Activated CD4-positive, CD25-positive, alpha-beta regulatory T cell (primary cell): ENCODE measurements around the gene ACE.

Experiments used
- DNase-seq, 4 experiments: peaks; one replicate each; lab custom pipeline; 2025; lab: John Stamatoyannopoulos, UW

ACE gene

DNA sequence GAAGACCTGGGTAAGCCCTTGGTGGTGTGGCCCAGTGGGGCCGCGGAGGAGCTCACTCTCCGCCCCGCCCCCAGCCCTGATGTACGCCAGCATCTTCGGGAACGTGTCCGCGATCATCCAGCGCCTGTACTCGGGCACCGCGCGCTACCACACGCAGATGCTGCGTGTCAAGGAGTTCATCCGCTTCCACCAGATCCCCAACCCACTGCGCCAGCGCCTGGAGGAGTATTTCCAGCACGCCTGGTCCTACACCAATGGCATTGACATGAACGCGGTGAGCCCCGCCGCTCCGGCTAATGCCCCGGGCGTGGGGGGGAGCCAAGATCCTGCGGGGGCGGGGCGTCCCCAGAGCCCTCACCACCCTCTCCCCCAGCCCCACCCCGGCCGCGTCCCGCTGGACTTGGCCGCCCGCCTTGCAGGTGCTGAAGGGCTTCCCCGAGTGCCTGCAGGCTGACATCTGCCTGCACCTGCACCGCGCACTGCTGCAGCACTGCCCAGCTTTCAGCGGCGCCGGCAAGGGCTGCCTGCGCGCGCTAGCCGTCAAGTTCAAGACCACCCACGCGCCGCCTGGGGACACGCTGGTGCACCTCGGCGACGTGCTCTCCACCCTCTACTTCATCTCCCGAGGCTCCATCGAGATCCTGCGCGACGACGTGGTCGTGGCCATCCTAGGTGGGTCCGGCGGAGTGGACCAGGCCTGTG, 61.3 kb downstream of the ACE start:
- no peak for DNase-seq

DNA sequence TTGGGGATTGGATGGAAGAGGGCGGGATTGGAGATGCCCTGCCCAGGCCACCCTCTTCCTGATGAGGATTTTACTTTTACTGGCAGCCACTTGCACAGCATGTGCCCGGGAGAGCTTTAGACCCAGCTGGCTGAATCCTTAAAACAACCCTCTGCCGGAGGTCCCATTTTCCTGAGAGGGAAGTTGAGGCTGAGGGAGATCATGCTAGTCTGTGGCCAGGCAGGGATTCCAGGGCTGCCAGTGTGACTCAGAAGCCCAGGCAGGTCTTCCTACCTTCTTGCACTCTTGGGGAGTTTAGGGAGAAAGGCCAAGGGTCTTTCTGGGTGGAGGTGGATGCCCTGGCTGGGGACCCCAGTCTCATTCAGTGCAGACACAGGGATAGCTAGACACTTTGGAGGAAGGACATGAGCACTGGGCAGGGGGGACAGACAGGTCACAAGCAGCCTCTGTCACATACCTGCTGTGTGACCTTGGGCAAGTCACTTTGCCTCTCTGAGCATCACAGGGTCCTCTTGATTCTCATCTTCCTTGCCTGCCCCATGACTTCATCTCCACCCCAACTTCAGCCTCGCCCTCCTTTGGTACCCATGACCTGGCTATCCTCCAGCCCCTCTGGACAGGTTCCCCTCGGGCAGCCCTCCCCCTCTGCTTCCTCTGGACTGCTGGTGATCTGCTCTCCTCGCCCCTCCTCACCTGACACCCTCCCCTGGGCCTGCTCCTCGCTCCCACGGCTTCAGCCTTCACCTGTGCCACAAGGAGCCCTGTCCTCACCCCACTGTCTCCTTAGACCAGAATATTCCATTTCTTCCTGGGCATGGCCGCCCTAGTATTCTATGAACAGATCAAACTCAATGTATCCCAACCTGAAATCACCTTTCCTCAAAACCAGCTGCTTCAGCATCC, 62.1 kb downstream of the ACE start:
- DNase-seq: no peak

DNA sequence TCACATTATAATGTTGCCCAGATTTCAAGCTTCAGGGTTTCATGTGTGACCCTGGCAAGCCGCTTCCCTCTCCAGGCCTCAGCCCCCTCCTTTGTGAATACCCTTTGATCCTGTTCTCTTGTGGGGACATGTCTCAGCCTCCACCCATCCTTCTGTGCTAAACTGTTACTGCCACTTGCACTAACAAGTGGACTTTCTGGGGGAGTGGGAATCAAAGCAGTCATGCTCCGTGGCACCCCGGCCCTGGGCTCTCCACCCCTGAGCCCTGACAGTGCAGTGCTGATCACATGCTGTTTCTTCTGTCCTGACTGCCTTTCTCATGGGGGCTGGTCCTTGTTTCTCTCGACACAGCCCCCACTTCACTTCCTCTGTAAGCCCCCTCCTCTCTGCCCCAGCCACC, 63.7 kb downstream of the ACE start:
- DNase-seq: no peak

DNA sequence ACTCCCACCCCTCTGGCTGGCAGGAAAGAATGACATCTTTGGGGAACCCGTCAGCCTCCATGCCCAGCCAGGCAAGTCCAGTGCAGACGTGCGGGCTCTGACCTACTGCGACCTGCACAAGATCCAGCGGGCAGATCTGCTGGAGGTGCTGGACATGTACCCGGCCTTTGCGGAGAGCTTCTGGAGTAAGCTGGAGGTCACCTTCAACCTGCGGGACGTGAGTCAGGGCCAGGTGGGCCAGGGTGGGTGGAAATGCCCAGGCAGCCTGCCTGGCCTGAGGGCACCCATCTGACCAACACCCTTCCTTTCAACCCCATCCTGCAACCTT, 65.3 kb downstream of the ACE start:
- no peak for DNase-seq

DNA sequence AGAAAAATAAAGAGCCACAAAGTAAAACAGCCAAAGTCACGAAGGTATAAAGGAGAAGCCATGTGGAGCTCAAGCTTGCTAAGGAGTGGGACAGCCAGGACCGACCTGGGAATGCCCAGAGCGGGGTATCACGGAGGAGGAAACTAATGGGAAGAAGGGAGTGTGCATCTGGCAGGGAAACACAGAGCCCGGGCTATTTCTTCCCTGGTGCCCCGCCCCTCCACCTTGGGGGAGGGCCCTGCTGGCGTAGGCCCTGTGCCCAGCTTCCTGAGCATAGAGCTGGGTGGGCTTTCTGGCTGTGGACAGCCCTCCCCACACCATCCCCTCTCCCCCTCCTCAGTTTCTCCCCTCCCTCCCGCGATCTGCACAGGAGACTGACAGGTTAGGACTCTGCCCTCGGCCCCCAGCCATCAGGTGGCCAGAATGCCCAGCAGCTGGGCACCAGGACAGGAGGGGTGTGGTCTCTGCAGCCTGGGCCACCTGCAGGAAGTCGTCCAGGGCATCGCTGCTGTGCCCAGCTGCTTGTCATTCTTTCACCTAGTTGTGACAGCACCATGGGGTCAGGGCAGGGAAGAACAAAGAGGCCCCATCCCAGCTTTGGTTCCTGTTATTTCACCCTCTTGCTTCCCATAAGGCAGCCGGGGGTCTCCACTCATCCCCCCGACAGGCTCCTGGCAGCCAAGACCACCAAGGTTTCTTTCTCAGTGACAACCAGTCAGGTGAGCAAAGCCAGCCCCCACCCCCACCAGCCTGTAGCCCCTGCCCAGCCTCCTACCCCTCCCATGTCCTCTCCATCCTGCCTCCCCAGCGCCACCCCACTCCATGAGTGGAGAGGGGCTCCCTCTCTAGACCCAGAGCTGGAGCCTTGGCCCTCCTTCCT, 66.3 kb downstream of the ACE start:
- no peak for DNase-seq

DNA sequence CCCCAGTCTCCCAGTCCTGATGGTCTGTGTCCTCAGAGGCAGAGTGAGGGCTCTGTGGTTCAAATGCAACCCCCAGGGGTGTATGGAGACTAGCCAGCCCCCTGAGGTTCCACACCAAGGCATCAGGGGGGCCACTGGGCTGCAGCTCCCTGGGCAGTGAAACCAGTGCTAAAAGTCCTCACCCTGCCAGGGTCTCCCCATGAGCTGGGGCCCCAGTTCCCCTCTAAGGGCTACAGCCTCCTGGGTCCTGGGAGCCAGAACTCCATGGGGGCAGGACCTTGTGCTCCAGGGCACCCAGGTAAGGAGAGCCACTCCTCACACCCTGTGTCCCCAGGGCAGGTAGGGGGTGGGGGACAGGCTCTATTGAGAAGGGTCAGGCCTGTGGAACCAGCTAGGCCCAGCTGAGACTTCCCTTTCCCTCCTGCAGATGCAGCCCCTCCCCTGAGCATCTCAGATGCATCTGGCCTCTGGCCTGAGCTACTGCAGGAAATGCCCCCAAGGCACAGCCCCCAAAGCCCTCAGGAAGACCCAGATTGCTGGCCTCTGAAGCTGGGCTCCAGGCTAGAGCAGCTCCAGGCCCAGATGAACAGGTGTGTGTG, 67.1 kb downstream of the ACE start:
- DNase-seq: no peak

DNA sequence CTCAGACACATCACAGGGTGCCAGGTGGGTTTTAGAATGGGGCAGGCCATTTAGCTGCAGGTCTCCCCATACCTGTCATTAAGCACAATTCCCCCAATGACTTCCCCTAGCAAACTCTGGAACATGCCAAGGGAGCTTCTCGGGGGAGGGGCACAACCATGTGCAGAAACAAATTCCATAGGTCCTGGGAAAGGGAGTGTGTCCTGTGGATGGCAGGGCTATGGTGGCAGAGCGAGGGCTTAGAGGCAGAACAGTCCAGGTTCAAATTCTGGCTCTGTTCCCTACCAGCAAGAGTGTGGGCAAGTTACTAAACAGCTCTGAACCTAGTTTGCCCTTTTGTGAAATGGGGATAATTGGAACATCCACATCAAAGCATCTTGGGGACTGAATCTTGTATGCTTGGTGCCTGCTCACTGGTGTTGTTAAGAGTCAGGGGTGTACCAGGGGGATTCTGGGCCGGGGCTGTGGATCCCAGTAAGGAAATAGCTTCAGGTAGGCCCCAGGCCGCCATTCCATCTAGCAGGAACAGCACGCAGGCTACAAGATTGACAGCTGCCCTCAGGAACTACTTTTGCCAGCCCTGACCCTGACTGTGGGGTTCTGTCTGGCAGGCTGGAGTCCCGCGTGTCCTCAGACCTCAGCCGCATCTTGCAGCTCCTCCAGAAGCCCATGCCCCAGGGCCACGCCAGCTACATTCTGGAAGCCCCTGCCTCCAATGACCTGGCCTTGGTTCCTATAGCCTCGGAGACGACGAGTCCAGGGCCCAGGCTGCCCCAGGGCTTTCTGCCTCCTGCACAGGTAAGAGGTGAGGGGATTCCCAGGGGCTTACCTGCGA, 67.8 kb downstream of the ACE start:
- no peak for DNase-seq

DNA sequence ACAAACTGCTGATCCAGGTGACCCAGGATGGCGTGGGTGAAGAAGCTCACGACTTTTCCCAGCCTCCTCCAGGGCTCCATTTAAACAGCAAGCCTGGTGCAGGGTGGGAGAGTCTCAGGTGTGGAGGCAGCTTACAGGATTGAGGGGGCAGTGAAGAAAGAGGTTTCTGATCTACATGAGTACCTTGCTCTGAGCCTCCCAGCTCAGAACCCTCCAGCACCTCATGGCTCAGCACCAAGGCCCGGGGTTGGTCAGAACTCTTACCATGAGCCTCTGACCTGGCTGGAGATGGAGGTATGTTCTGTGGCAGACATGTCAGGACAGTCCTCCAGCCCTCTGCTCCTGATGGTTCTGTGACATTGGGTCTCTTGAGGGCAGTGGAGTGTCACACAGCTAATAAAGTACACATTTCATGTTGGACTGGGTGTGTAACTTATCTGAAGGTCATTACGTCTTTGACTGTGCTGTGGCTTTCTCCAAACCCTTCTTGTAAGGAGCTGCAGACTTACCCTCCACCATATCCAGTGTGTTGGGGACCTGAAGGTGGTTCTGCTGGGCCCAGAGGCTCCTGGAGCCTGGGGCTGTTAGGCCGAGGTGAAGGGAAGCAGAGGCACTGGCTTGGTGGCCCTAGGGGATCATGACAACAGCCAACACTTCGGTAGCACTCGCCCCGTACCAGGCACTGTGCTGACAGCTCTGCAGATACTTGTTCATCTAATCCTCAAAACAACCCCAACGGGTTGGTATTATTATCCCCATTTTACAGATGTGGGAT, 69.6 kb downstream of the ACE start:
- DNase-seq: no peak

DNA sequence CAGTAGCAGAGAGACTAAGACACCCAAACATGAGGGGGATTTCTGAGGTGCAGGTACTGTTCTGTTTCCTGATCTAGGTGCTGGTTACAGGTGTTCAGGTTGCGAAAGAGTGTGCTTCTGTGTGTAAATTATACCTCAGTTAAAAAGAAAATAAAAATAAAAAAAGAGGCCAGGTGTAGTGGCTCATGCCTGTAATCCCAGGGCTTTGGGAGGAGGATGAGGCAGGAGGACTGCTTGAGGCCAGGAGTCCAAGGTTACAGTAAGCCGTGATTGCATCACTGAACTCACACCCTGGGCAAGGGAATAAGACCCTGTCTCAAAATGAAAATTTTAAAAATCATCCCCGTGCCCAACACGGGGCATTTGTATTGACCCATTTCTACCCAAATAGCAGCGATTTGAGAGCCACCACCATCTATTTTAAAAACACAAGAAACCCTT, 70.2 kb downstream of the ACE start:
- DNase-seq: no peak
